PC-3 (cell line): Measurements from ENCODE around the gene TMEM140. TPM values are rescaled to one million over a fixed set of nuclear protein-coding genes. Genes with fewer than 3 reads are reported as not detected.

ENCODE experiments used
- ATAC-seq: fragments of 200-7000 bp; cut with Tn5 transposase; 2 replicates; pipeline ENCODE4 v1.9.1; 2020; ENCODE audit warnings: mild to moderate bottlenecking, moderate library complexity
- BruUV-seq: library from RNA; stranded (reverse); fragments of 400-500 nt; replicated peaks from 2 replicates; lab custom pipeline; 2021; lab: Mats Ljungman, UMichigan
- CTCF ChIA-PET: fragments of 300-600 bp; sonication (Branson Sonifier 250); formaldehyde crosslinking; loops from one replicate; lab custom pipeline; 2022; ENCODE audit warnings: antibody characterized with exemption; lab: Charles Lee
- POLR2A ChIA-PET: fragments of 300-600 bp; sonication (Branson Sonifier 250); formaldehyde crosslinking; loops from one replicate; lab custom pipeline; 2022; ENCODE audit warnings: antibody characterized with exemption; ENCODE audit not compliant: unreplicated experiment; lab: Charles Lee
- DNase-seq: peaks from one replicate; pipeline ENCODE4 v3.0.0-alpha.2; 2015
- H2AFZ ChIP-seq: fragments of 300-600 bp; sonication (generic); 2 replicates; pipeline ENCODE4 v1.6.0; 2016; ENCODE audit warnings: antibody characterized with exemption, low read length
- H3F3A ChIP-seq: fragments of 300-600 bp; sonication (generic); one replicate; pipeline ENCODE4 v1.6.0; 2017; ENCODE audit warnings: antibody characterized with exemption, low read length, control low read depth, mild to moderate bottlenecking; ENCODE audit not compliant: unreplicated experiment
- H3K27ac ChIP-seq: fragments of 300-600 bp; sonication (generic); 2 replicates; pipeline ENCODE4 v1.5.1; 2016; ENCODE audit warnings: mild to moderate bottlenecking, low read length
- H3K27me3 ChIP-seq: fragments of 300-600 bp; sonication (generic); 2 replicates; pipeline ENCODE4 v1.6.1; 2016; ENCODE audit warnings: low read length, mixed read lengths
- H3K36me3 ChIP-seq: fragments of 300-600 bp; sonication (generic); 2 replicates; pipeline ENCODE4 v1.6.1; 2016; ENCODE audit warnings: low read depth, mixed run types, low read length, mixed read lengths
- H3K4me1 ChIP-seq: fragments of 300-600 bp; sonication (generic); 2 replicates; pipeline ENCODE4 v1.5.1; 2016; ENCODE audit warnings: low read length; ENCODE audit not compliant: insufficient read depth
- H3K4me2 ChIP-seq: fragments of 300-600 bp; sonication (generic); 2 replicates; pipeline ENCODE4 v1.6.0; 2016; ENCODE audit warnings: low read length
- H3K4me3 ChIP-seq: fragments of 300-600 bp; sonication (generic); 2 replicates; pipeline ENCODE4 v1.5.1; 2016; ENCODE audit warnings: mild to moderate bottlenecking, low read length, mixed read lengths
- H3K79me2 ChIP-seq: fragments of 300-600 bp; sonication (generic); 2 replicates; pipeline ENCODE4 v1.6.1; 2017; ENCODE audit warnings: low read length, mixed read lengths
- H3K9ac ChIP-seq: fragments of 300-600 bp; sonication (generic); 2 replicates; pipeline ENCODE4 v1.6.0; 2016; ENCODE audit warnings: mild to moderate bottlenecking, low read length
- H3K9me2 ChIP-seq: fragments of 300-600 bp; sonication (generic); replicated peaks from 2 replicates; pipeline ENCODE4 v1.6.1; 2016; ENCODE audit warnings: mixed run types, low read length, mixed read lengths
- H3K9me3 ChIP-seq: fragments of 300-600 bp; sonication (generic); 2 replicates; pipeline ENCODE4 v1.6.1; 2016; ENCODE audit warnings: low read length, mixed read lengths
- H4K20me1 ChIP-seq: fragments of 300-600 bp; sonication (generic); 2 replicates; pipeline ENCODE4 v1.6.1; 2016; ENCODE audit warnings: low read length, mixed read lengths
- CTCF ChIP-seq: fragments of 300-600 bp; sonication (generic); conservative IDR thresholded peaks from 2 replicates; pipeline ENCODE4 v1.5.1; 2017; ENCODE audit warnings: antibody characterized with exemption, low read depth, mild to moderate bottlenecking, low read length
- EZH2 ChIP-seq: fragments of 300-600 bp; sonication (generic); IDR thresholded peaks from one replicate; pipeline ENCODE4 v1.6.1; 2017; ENCODE audit warnings: antibody characterized with exemption, mild to moderate bottlenecking, low read length; ENCODE audit not compliant: unreplicated experiment
- EZH2phosphoT487 ChIP-seq: fragments of 300-600 bp; sonication (generic); IDR thresholded peaks from 2 replicates; pipeline ENCODE4 v1.6.1; 2018; ENCODE audit warnings: mild to moderate bottlenecking, antibody characterized with exemption, low read length, borderline replicate concordance
- intact Hi-C: fragments of 100-400 bp; cut with micrococcal nuclease; formaldehyde crosslinking; loops from 2 replicates; pipeline ENCODE4 v1.9.0; 2023
- total RNA-seq: library from RNA; depleted of rRNA; stranded (reverse); fragments of >200 nt; gene quantifications from 2 replicates; pipeline ENCODE4 v1.2.3, GENCODE V29; 2014

The TMEM140 gene
- total RNA-seq, 1 experiment from 2014 or later: not detected

- Histone ChIP-seq H2AFZ (no peak overlapping the region), H3K4me2 (no peak overlapping the region), H3K27ac (no peak overlapping the region), H3K9ac (no peak overlapping the region), H4K20me1 (no peaks in the 10 kb centered on the region), H3K36me3 (no peaks in the 10 kb centered on the region), H3K4me1 (peaks cover 6% of the 10 kb centered on the region; the same call in 1 of the 2 replicates), H3F3A (no peaks in the 10 kb centered on the region), H3K79me2 (no peaks in the 10 kb centered on the region), H3K4me3 (no peak overlapping the region), H3K9me3 (no peaks in the 10 kb centered on the region), H3K27me3 (no peaks in the 10 kb centered on the region), H3K9me2 (no peaks in the 10 kb centered on the region)
- no TSS peak for BruUV-seq
- intact Hi-C loops: no loop called here
- ChIA-PET CTCF (no interaction called here), POLR2A (interaction anchor here (0.7 kb wide), 1 partner anchor 40 kb away, joined by 5 read pairs; no protein-coding TSS in a partner anchor)
- no peak for DNase-seq
- no peak for ATAC-seq
- TF ChIP-seq EZH2phosphoT487: no peak
- TF ChIP-seq EZH2: no peak
- TF ChIP-seq CTCF: no peak
Measured at GRCh38 chr7:135204341-135204749, 56.5 kb downstream of the TMEM140 start.

DNA sequence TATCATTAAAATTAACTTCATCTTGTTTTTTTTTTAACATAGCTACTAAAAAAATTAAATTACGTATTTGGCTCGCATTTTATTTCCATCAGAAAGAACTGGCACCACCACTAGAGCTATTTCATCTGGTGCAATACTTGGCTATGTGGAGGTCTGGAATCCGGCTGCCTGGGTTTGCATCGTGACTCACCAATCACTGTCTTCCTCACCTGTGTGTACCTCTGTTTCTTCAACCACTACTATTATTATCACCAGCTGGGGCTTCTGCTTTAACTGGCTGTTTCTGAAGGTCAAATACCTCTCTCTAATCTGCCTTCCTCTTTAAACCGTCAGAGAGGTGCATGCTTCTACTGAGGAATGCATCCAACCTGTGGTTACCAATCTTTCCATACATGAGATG, 57.0 kb downstream of the TMEM140 start:
- no peaks in the 10 kb centered on the region for H3K9me3 ChIP-seq
- H3K4me2 ChIP-seq: no peak overlapping the region
- H3K27me3 ChIP-seq: no peaks in the 10 kb centered on the region
- no peak overlapping the region for H2AFZ ChIP-seq
- H3F3A ChIP-seq: no peaks in the 10 kb centered on the region
- no TSS peak for BruUV-seq
- no peaks in the 10 kb centered on the region for H3K79me2 ChIP-seq
- no peaks in the 10 kb centered on the region for H3K9me2 ChIP-seq
- no peak for ATAC-seq
- no peaks in the 10 kb centered on the region for H3K36me3 ChIP-seq
- no peak overlapping the region for H3K4me3 ChIP-seq
- TF ChIP-seq EZH2phosphoT487: no peak
- no peak for TF ChIP-seq EZH2
- TF ChIP-seq CTCF: no peak
- no peak overlapping the region for H3K9ac ChIP-seq
- H4K20me1 ChIP-seq: no peaks in the 10 kb centered on the region
- POLR2A ChIA-PET: interaction anchor here (0.7 kb wide), 1 partner anchor 41 kb away, joined by 5 read pairs; no protein-coding TSS in a partner anchor
- no peak for DNase-seq
- intact Hi-C loops: no loop called here
- H3K27ac ChIP-seq: no peak overlapping the region
- CTCF ChIA-PET: no interaction called here
- H3K4me1 ChIP-seq: peaks cover 8% of the 10 kb centered on the region; the same call in 1 of the 2 replicates

GRCh38 chr7:135205850-135206249, 58.0 kb downstream of the TMEM140 start:
- POLR2A ChIA-PET: no interaction called here
- Histone ChIP-seq H3K27me3 (no peaks in the 10 kb centered on the region), H3K79me2 (no peaks in the 10 kb centered on the region), H3F3A (no peaks in the 10 kb centered on the region), H2AFZ (no peak overlapping the region), H3K4me3 (no peak overlapping the region), H3K9me2 (no peaks in the 10 kb centered on the region), H3K27ac (no peak overlapping the region), H3K4me2 (no peak overlapping the region), H3K36me3 (no peaks in the 10 kb centered on the region), H4K20me1 (no peaks in the 10 kb centered on the region), H3K4me1 (peaks cover 8% of the 10 kb centered on the region; the same call in 1 of the 2 replicates), H3K9ac (no peak overlapping the region), H3K9me3 (no peaks in the 10 kb centered on the region)
- TF ChIP-seq CTCF (no peak), EZH2 (no peak), EZH2phosphoT487 (no peak)
- BruUV-seq: no TSS peak
- ATAC-seq (no peak), DNase-seq (no peak)
- intact Hi-C loops: no loop called here
- CTCF ChIA-PET: no interaction called here
